GM12878 (cell line): ENCODE data around the gene OLFM1. TPM values are rescaled to one million over a fixed set of nuclear protein-coding genes. Genes with fewer than 3 reads are reported as not detected.

Source experiments
- E2F4 ChIP-seq: IDR thresholded peaks from 2 replicates; pipeline ENCODE4 v1.6.1; 2012; ENCODE audit warnings: low read depth, low read length, improper control_type of control experiment
- ELK1 ChIP-seq: IDR thresholded peaks from 2 replicates; pipeline ENCODE4 v1.6.1; 2012; ENCODE audit warnings: low read depth, low read length, improper control_type of control experiment
- MLLT1 ChIP-seq: fragments of 450-650 bp; IDR thresholded peaks from 2 replicates; pipeline ENCODE4 v1.6.1; 2016; ENCODE audit warnings: mild to moderate bottlenecking
- NR2C1 ChIP-seq: fragments of 450-650 bp; IDR thresholded peaks from 2 replicates; pipeline ENCODE4 v1.6.1; 2017; ENCODE audit warnings: antibody characterized with exemption, mild to moderate bottlenecking, moderate library complexity
- SREBF1 ChIP-seq: IDR thresholded peaks from 2 replicates; pipeline ENCODE4 v1.6.1; 2012; ENCODE audit warnings: mild to moderate bottlenecking, low read length
- STAT1 ChIP-seq: fragments of 450-650 bp; conservative IDR thresholded peaks from 2 replicates; pipeline ENCODE4 v1.6.1; 2014; ENCODE audit warnings: antibody characterized with exemption, mild to moderate bottlenecking
- YBX1 ChIP-seq: fragments of 450-650 bp; IDR thresholded peaks from 2 replicates; pipeline ENCODE4 v1.6.1; 2016; ENCODE audit warnings: antibody characterized with exemption
- polyA plus RNA-seq, 11 experiments: library from polyadenylated mRNA; depleted of rRNA in 4 of 11; unstranded in 6 of 11; stranded (reverse) in 5 of 11; fragments of >200 nt; fragmentation: Nextera tagmentation in 4 of 11; fragmentation: Illumina TruSeq in 1 of 11; extraction: Ambion mirVana in 4 of 11; extraction: Trizol in 1 of 11; gene quantifications; 1 replicate in 1 of 11; 2 replicates in 10 of 11; pipeline versions ENCODE4 v1.2.1 to v1.2.3, GENCODE V29; 2011 to 2016; ENCODE audit warnings: inconsistent platforms in 2 of 11, missing spikeins in 2 of 11, low read depth in 1 of 11
- total RNA-seq, 4 experiments: library from RNA; depleted of rRNA in 3 of 4; stranded (reverse); fragments of >200 nt in 3 of 4; fragmentation: Illumina TruSeq in 1 of 4; extraction: Trizol in 1 of 4; gene quantifications; 2 replicates each; pipeline versions ENCODE4 v1.2.1 to v1.2.3, GENCODE V29; 2013 to 2021

OLFM1 gene
- total and polyA plus RNA-seq, 10 of the 15 experiments (the other 5 are each of a cell fraction or from before 2014, with no cell fraction given) = not detected

- no peak for TF ChIP-seq E2F4
- TF ChIP-seq ELK1 = no peak
- no peak for TF ChIP-seq YBX1
- TF ChIP-seq MLLT1 = no peak
- TF ChIP-seq NR2C1 = no peak
- no peak for TF ChIP-seq STAT1
- no peak for TF ChIP-seq SREBF1
- TF ChIP-seq, all 136 proteins: peak for 0
Observed at GRCh38 chr9:135151757-135152613, 64.5 kb downstream of the OLFM1 start (continued).
